ENCODE results near the gene TAF11L14.
"Not testable (repeated sequence)": the region's sequence is repeated elsewhere in the genome, so short reads cannot be mapped to it uniquely, and the experiment has no call there.

The TAF11L14 gene

DNA sequence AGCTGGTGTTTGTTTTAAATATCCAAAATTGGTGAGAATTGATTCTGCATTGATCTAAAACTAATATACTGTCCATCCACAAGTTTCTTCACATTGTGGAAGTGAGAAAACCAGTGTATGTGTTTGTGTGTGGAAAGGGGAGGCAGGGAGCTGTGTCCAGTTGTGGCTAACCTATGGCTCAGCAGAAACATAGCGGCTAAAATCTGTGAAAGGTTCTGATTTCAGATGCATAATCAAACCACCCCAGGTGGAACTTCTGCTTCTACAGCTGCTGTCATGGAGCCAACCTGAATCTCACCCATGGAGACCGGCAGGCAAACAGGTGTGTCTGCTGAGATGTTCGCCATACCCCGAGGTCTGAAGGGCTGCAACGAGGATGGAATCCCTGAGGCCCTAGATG lies at the start of gene TAF11L14:
Gene TAF11L14 (plus strand): TSS at position 301 of the 400 bp plus-strand sequence.
- TF ChIP-seq TARDBP (IDR thresholded peaks at IDR 0.05): no peak
- no peak for TF ChIP-seq BHLHE40 (IDR thresholded peaks at IDR 0.05; ENCODE audit: borderline replicate concordance)
- TF ChIP-seq HDGF (IDR thresholded peaks at IDR 0.05; ENCODE audit: borderline replicate concordance): no peak
- no peak for TF ChIP-seq SUZ12 (IDR thresholded peaks at IDR 0.05)
- TF ChIP-seq LEF1 (IDR thresholded peaks at IDR 0.05; ENCODE audit: borderline replicate concordance): no peak
- no peak for TF ChIP-seq SP1 (IDR thresholded peaks at IDR 0.05)
- no peak for TF ChIP-seq FOXA1 (IDR thresholded peaks at IDR 0.05)
- TF ChIP-seq ZNF384 (IDR thresholded peaks at IDR 0.05): no peak
- no peak for DNase-seq (ENCODE audit: extremely low spot score)
- POLR2A ChIA-PET: no interaction called here
- CTCF ChIA-PET: no interaction called here

DNA sequence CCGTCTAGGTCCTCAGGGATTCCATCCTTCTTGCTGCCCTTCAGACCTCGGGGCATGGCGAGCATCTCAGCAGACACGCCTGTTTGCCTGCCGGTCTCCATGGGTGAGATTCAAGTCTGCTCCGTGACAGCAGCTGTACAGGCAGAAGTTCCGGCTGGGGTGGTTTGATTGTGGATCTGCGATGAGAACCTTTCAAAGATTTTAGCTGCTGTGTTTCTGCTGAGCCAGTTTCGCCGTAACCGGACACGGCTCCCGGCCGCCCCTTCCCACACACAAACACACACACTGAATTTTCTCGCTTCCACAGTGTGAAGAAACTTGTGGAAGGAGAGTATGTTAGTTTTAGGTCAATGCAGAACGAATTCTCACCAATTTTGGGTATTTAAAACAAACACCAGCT lies 48.6 kb upstream of the TAF11L14 start, which contains the start of gene TAF11L7:
Gene TAF11L7 (minus strand): TSS at position 101 of the 400 bp plus-strand sequence.
- POLR2A ChIA-PET, CTCF ChIA-PET: not testable (repeated sequence)

DNA sequence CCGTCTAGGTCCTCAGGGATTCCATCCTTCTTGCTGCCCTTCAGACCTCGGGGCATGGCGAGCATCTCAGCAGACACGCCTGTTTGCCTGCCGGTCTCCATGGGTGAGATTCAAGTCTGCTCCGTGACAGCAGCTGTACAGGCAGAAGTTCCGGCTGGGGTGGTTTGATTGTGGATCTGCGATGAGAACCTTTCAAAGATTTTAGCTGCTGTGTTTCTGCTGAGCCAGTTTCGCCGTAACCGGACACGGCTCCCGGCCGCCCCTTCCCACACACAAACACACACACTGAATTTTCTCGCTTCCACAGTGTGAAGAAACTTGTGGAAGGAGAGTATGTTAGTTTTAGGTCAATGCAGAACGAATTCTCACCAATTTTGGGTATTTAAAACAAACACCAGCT lies 43.4 kb upstream of the TAF11L14 start, which contains the start of gene TAF11L8:
Gene TAF11L8 (minus strand): TSS at position 101 of the 400 bp plus-strand sequence.
- CTCF ChIA-PET; POLR2A ChIA-PET; DNase-seq (ENCODE audit: extremely low spot score): not testable (repeated sequence)

More for the DNA sequence above, 48.6 kb upstream of the TAF11L14 start, which contains the start of gene TAF11L7:
- not testable (repeated sequence) for DNase-seq (ENCODE audit: extremely low spot score)

DNA sequence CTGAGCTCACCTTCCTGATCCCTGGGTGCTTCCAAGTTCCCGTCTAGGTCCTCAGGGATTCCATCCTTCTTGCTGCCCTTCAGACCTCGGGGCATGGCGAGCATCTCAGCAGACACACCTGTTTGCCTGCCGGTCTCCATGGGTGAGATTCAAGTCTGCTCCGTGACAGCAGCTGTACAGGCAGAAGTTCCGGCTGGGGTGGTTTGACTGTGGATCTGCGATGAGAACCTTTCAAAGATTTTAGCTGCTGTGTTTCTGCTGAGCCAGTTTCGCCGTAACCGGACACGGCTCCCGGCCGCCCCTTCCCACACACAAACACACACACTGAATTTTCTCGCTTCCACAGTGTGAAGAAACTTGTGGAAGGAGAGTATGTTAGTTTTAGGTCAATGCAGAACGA lies 40.0 kb upstream of the TAF11L14 start, which contains the start of gene TAF11L9:
Gene TAF11L9 (minus strand): TSS at position 140 of the 400 bp plus-strand sequence.
- CTCF ChIA-PET; POLR2A ChIA-PET; DNase-seq (ENCODE audit: extremely low spot score): not testable (repeated sequence)

DNA sequence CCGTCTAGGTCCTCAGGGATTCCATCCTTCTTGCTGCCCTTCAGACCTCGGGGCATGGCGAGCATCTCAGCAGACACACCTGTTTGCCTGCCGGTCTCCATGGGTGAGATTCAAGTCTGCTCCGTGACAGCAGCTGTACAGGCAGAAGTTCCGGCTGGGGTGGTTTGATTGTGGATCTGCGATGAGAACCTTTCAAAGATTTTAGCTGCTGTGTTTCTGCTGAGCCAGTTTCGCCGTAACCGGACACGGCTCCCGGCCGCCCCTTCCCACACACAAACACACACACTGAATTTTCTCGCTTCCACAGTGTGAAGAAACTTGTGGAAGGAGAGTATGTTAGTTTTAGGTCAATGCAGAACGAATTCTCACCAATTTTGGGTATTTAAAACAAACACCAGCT lies 36.5 kb upstream of the TAF11L14 start, which contains the start of gene TAF11L10:
Gene TAF11L10 (minus strand): TSS at position 101 of the 400 bp plus-strand sequence.
- POLR2A ChIA-PET; DNase-seq (ENCODE audit: extremely low spot score); CTCF ChIA-PET: not testable (repeated sequence)

DNA sequence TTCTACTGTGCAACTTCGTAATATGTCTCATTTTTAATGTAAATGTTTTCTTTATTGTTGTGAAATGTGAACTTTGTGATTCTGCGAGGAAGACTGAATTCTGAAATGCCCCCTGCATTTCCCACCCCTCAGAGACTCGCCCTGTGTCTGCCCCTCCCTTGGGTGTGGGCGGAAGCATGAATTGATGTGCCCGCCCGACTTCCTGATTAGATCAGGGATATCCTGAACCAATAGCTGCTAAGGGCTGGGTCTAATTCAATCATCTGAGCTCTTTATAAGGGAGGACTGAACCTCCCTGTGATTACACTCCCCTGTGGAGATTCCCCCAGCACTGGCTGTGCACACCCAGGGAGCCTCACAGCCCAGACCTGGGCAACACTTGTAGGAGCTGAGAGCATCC lies 30.4 kb upstream of the TAF11L14 start, which contains the start of gene TAF11L11:
Gene TAF11L11 (plus strand): TSS at position 304 of the 400 bp plus-strand sequence.
- DNase-seq (ENCODE audit: extremely low spot score); POLR2A ChIA-PET; CTCF ChIA-PET: not testable (repeated sequence)

DNA sequence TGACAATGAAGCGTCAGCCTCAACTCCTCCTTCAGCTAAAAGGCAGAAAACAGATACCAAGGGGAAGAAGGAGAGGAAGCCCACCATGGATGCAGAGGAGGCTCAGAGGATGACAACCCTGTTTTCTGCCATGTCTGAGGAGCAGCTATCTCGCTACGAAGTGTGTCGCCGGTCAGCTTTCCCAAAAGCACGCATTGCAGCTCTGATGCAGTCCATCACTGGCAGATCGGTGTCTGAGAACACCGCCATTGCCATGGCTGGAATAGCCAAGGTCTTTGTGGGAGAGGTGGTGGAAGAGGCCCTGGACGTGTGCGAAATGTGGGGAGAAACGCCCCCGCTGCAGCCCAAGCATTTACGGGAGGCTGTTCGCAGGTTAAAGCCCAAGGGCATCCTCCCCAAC lies 29.3 kb upstream of the TAF11L14 start:
- no peak for DNase-seq (ENCODE audit: extremely low spot score)
- ChIA-PET CTCF (no interaction called here), POLR2A (no interaction called here)
- TF ChIP-seq SUZ12 (IDR thresholded peaks at IDR 0.05): no peak
- TF ChIP-seq SP1 (IDR thresholded peaks at IDR 0.05): no peak
- no peak for TF ChIP-seq CTBP1 (IDR thresholded peaks at IDR 0.05; ENCODE audit: borderline replicate concordance)
- no peak for TF ChIP-seq ARNT (IDR thresholded peaks at IDR 0.05)
- TF ChIP-seq HDGF (IDR thresholded peaks at IDR 0.05; ENCODE audit: borderline replicate concordance): no peak
- no peak for TF ChIP-seq BHLHE40 (IDR thresholded peaks at IDR 0.05; ENCODE audit: borderline replicate concordance)
- no peak for TF ChIP-seq FOXA1 (IDR thresholded peaks at IDR 0.05)
- no peak for TF ChIP-seq L3MBTL2 (conservative IDR thresholded peaks at IDR 0.05)

DNA sequence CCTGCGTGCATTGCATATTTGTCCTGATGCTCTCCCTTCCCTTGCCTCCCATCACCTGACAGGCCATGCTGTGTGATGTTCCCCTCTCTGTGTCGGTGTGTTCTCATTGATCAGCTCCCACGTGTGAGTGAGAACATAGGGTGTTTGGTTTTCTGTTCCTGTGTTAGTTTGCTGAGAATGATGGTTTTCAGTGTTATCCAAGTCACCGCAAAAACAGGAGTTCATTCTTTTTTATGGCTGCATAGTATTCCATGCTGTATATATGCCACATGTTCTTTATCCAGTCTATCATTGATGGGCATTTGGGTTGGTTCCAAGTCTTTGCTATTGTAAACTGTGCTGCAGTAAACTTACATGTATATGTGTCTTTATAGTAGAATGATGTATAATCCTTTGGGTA lies 26.8 kb upstream of the TAF11L14 start:
- POLR2A ChIA-PET; DNase-seq (ENCODE audit: extremely low spot score); CTCF ChIA-PET: not testable (repeated sequence)

DNA sequence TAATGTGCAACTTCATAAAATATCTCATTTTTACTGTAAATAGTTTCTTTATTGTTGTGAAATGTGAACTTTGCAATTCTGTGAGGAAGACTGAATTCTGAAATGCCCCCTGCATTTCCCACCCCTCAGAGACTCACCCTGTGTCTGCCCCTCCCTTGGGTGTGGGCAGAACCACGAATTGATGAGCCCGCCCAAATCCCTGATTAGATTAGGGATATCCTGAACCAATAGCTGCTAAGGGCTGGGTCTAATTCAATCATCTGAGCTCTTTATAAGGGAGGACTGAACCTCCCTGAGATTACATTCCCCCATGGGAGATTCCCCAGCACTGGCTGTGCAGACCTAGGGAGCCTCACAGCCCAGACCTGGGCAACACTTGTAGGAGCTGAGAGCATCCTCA lies 24.2 kb upstream of the TAF11L14 start, which contains the start of gene TAF11L12:
Gene TAF11L12 (plus strand): TSS at position 301 of the 400 bp plus-strand sequence.
- POLR2A ChIA-PET; CTCF ChIA-PET; DNase-seq (ENCODE audit: extremely low spot score): not testable (repeated sequence)

DNA sequence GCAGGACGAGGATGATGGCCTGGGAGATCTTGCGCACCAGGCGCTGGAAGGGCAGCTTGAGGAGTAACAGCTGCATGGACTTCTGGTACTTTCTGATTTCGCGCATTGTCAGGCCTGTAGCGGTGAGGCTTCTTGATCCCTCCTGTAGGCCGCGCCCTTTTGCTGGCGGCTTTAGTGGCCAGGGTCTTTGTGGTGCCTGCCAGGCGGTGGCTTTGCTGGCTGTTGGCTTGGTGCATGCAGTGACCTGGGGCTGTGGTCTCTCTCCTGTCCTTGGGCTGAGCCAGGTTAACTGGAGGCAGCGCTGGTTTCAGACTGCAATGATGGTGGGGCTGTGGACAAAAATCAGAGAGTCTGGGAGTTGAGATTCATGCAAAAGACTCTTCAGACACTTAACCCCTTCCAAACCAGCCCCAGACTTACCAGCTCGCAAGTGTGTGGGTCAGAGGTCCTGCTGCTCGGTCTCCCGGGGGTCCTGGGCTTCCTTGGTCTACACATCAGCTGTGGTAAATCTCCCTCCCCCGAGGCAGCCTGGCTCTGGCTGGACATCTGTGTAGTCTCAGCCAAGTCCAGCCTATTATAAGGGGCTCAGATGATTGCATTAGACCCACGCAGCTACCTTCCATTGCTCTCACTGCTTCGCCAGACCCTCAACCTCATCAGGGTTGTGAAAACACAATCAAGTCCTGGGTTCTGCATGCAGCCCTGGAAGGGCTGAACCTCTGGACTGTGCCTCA lies 19.2 kb upstream of the TAF11L14 start:
- DNase-seq (ENCODE audit: extremely low spot score): no peak
- ChIA-PET POLR2A (no interaction called here), CTCF (no interaction called here)
- TF ChIP-seq, protein P1, sequence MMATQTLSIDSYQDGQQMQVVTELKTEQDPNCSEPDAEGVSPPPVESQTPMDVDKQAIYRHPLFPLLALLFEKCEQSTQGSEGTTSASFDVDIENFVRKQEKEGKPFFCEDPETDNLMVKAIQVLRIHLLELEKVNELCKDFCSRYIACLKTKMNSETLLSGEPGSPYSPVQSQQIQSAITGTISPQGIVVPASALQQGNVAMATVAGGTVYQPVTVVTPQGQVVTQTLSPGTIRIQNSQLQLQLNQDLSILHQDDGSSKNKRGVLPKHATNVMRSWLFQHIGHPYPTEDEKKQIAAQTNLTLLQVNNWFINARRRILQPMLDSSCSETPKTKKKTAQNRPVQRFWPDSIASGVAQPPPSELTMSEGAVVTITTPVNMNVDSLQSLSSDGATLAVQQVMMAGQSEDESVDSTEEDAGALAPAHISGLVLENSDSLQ (IDR thresholded peaks at IDR 0.05): no peak
- TF ChIP-seq SUZ12 (IDR thresholded peaks at IDR 0.05): no peak
- TF ChIP-seq SP1 (IDR thresholded peaks at IDR 0.05): no peak
- no peak for TF ChIP-seq FOXM1 (IDR thresholded peaks at IDR 0.05; ENCODE audit: borderline replicate concordance)
- no peak for TF ChIP-seq FOXA1 (IDR thresholded peaks at IDR 0.05)
- TF ChIP-seq L3MBTL2 (conservative IDR thresholded peaks at IDR 0.05): no peak
- TF ChIP-seq NFRKB (IDR thresholded peaks at IDR 0.05): no peak
- TF ChIP-seq LEF1 (IDR thresholded peaks at IDR 0.05; ENCODE audit: borderline replicate concordance): no peak
- TF ChIP-seq BHLHE40 (IDR thresholded peaks at IDR 0.05; ENCODE audit: borderline replicate concordance): no peak
